WTC11 (cell line): Measurements from ENCODE around the gene EEF1AKMT3. TPM values are rescaled to one million over a fixed set of nuclear protein-coding genes. Genes with fewer than 3 reads are reported as not detected.

ENCODE experiments used
- ATAC-seq: fragments of 200-7000 bp; cut with Tn5 transposase; 2 replicates; pipeline ENCODE4 v1.10.0; 2021; ENCODE audit warnings: mild to moderate bottlenecking, moderate library complexity
- CTCF ChIA-PET: fragments of 300-600 bp; sonication (Branson Sonifier 250); formaldehyde crosslinking; loops from one replicate; lab custom pipeline; 2021; ENCODE audit warnings: antibody characterized with exemption; lab: Charles Lee
- POLR2A ChIA-PET: fragments of 350-600 bp; sonication (Branson Sonifier 250); formaldehyde crosslinking; loops from one replicate; lab custom pipeline; 2021; ENCODE audit warnings: antibody characterized with exemption; lab: Charles Lee
- DNase-seq: peaks from one replicate; pipeline ENCODE4 v3.0.0; 2021; ENCODE audit warnings: low spot score
- H3K27ac Mint-ChIP-seq: 2 replicates; pipeline ENCODE4 v1.8.0; 2021; ENCODE audit warnings: mixed read lengths
- H3K27me3 Mint-ChIP-seq: 2 replicates; pipeline ENCODE4 v1.8.0; 2021; ENCODE audit warnings: low read depth, mild to moderate bottlenecking, moderate library complexity, mixed read lengths
- H3K36me3 Mint-ChIP-seq: 2 replicates; pipeline ENCODE4 v1.8.0; 2021; ENCODE audit warnings: mixed read lengths
- H3K4me1 Mint-ChIP-seq: 2 replicates; pipeline ENCODE4 v1.8.0; 2022; ENCODE audit warnings: mixed read lengths
- H3K4me3 Mint-ChIP-seq: 2 replicates; pipeline ENCODE4 v1.8.0; 2021; ENCODE audit warnings: mild to moderate bottlenecking, moderate library complexity, mixed read lengths
- H3K9me3 Mint-ChIP-seq: 2 replicates; pipeline ENCODE4 v1.8.0; 2021; ENCODE audit warnings: mixed read lengths
- FOXP1 ChIP-seq: sonication (generic); formaldehyde crosslinking; IDR thresholded peaks from 2 replicates; pipeline ENCODE4 v1.8.0; 2022; ENCODE audit warnings: missing genetic modification reagents, mild to moderate bottlenecking, moderate library complexity, borderline replicate concordance
- HMGA2 ChIP-seq: fragments of 250-450 bp; sonication (Bioruptor Pico); IDR thresholded peaks from 2 replicates; pipeline ENCODE4 v1.4.0; 2021; ENCODE audit warnings: mild to moderate bottlenecking, moderate library complexity
- IRF2 ChIP-seq: sonication (generic); formaldehyde crosslinking; IDR thresholded peaks from 2 replicates; pipeline ENCODE4 v1.8.0; 2022; ENCODE audit warnings: low read depth, missing genetic modification reagents, borderline replicate concordance
- MXD4 ChIP-seq: fragments of 250-450 bp; sonication (Bioruptor Pico); IDR thresholded peaks from 2 replicates; pipeline ENCODE4 v1.8.0; 2021; ENCODE audit warnings: mild to moderate bottlenecking, moderate library complexity, borderline replicate concordance
- MYBL2 ChIP-seq: sonication (generic); formaldehyde crosslinking; IDR thresholded peaks from 2 replicates; pipeline ENCODE4 v1.8.1; 2023; ENCODE audit warnings: mild to moderate bottlenecking, moderate library complexity, missing genetic modification reagents
- NFATC4 ChIP-seq: fragments of 250-450 bp; sonication (Bioruptor Pico); IDR thresholded peaks from 2 replicates; pipeline ENCODE4 v1.9.0; 2021; ENCODE audit warnings: mild to moderate bottlenecking
- NFE2L1 ChIP-seq: sonication (generic); formaldehyde crosslinking; IDR thresholded peaks from 2 replicates; pipeline ENCODE4 v1.8.1; 2023; ENCODE audit warnings: missing genetic modification reagents
- NFYB ChIP-seq: sonication (generic); formaldehyde crosslinking; conservative IDR thresholded peaks from 2 replicates; pipeline ENCODE4 v1.8.0; 2022; ENCODE audit warnings: low read depth, missing genetic modification reagents
- PRRX2 ChIP-seq: fragments of 250-450 bp; sonication (Bioruptor Pico); IDR thresholded peaks from 2 replicates; pipeline ENCODE4 v1.8.0; 2021; ENCODE audit warnings: mild to moderate bottlenecking
- SMAD4 ChIP-seq: sonication (generic); formaldehyde crosslinking; IDR thresholded peaks from 2 replicates; pipeline ENCODE4 v1.8.0; 2022; ENCODE audit warnings: mild to moderate bottlenecking, missing genetic modification reagents
- TP53 ChIP-seq: sonication (generic); formaldehyde crosslinking; IDR thresholded peaks from 2 replicates; pipeline ENCODE4 v1.8.1; 2023; ENCODE audit warnings: mild to moderate bottlenecking, missing genetic modification reagents
- ZBTB21 ChIP-seq: sonication (generic); formaldehyde crosslinking; IDR thresholded peaks from 2 replicates; pipeline ENCODE4 v1.8.1; 2023; ENCODE audit warnings: mild to moderate bottlenecking, missing genetic modification reagents, borderline replicate concordance
- ZNF121 ChIP-seq: sonication (generic); formaldehyde crosslinking; IDR thresholded peaks from 2 replicates; pipeline ENCODE4 v1.8.0; 2023; ENCODE audit warnings: missing genetic modification reagents
- ZNF232 ChIP-seq: sonication (generic); formaldehyde crosslinking; IDR thresholded peaks from 2 replicates; pipeline ENCODE4 v1.8.0; 2022; ENCODE audit warnings: mild to moderate bottlenecking, missing genetic modification reagents
- ZNF317 ChIP-seq: sonication (generic); formaldehyde crosslinking; IDR thresholded peaks from 2 replicates; pipeline ENCODE4 v1.8.1; 2023; ENCODE audit warnings: low read depth, mild to moderate bottlenecking, moderate library complexity, missing genetic modification reagents, borderline replicate concordance
- total RNA-seq: library from RNA; stranded (reverse); gene quantifications from 3 replicates; pipeline ENCODE4 v1.2.3, GENCODE V29; 2021
- TF ChIP-seq, protein P1 (sequence below): fragments of 250-450 bp; sonication (Bioruptor Pico); IDR thresholded peaks from 2 replicates; pipeline ENCODE4 v1.9.0; 2021; ENCODE audit warnings: moderate library complexity, mild to moderate bottlenecking, inconsistent platforms, borderline replicate concordance
- TF ChIP-seq, protein P2 (sequence below): sonication (generic); formaldehyde crosslinking; IDR thresholded peaks from 2 replicates; pipeline ENCODE4 v1.8.1; 2022; ENCODE audit warnings: mild to moderate bottlenecking, moderate library complexity, missing genetic modification reagents
- TF ChIP-seq, protein P3 (sequence below): sonication (generic); formaldehyde crosslinking; IDR thresholded peaks from 2 replicates; pipeline ENCODE4 v1.8.1; 2022; ENCODE audit warnings: low read depth, missing genetic modification reagents, borderline replicate concordance
- TF ChIP-seq, protein P4 (sequence below): fragments of 250-450 bp; sonication (Bioruptor Pico); IDR thresholded peaks from 2 replicates; pipeline ENCODE4 v1.9.0; 2021; ENCODE audit warnings: mild to moderate bottlenecking
- TF ChIP-seq, protein P5 (sequence below): sonication (generic); formaldehyde crosslinking; IDR thresholded peaks from 2 replicates; pipeline ENCODE4 v1.8.1; 2023; ENCODE audit warnings: mild to moderate bottlenecking, missing genetic modification reagents, borderline replicate concordance
- TF ChIP-seq, protein P6 (sequence below): sonication (generic); formaldehyde crosslinking; IDR thresholded peaks from 2 replicates; pipeline ENCODE4 v1.8.1; 2023; ENCODE audit warnings: mild to moderate bottlenecking, missing genetic modification reagents
- TF ChIP-seq, protein P7 (sequence below): sonication (generic); formaldehyde crosslinking; IDR thresholded peaks from 2 replicates; pipeline ENCODE4 v1.8.0; 2022; ENCODE audit warnings: missing genetic modification reagents
- TF ChIP-seq, protein P8 (sequence below): sonication (generic); formaldehyde crosslinking; IDR thresholded peaks from 2 replicates; pipeline ENCODE4 v1.8.1; 2022; ENCODE audit warnings: low read depth, mild to moderate bottlenecking, moderate library complexity, missing genetic modification reagents, borderline replicate concordance

The EEF1AKMT3 gene
- total RNA-seq, 1 experiment from 2014 or later, result 3.2 TPM

DNA sequence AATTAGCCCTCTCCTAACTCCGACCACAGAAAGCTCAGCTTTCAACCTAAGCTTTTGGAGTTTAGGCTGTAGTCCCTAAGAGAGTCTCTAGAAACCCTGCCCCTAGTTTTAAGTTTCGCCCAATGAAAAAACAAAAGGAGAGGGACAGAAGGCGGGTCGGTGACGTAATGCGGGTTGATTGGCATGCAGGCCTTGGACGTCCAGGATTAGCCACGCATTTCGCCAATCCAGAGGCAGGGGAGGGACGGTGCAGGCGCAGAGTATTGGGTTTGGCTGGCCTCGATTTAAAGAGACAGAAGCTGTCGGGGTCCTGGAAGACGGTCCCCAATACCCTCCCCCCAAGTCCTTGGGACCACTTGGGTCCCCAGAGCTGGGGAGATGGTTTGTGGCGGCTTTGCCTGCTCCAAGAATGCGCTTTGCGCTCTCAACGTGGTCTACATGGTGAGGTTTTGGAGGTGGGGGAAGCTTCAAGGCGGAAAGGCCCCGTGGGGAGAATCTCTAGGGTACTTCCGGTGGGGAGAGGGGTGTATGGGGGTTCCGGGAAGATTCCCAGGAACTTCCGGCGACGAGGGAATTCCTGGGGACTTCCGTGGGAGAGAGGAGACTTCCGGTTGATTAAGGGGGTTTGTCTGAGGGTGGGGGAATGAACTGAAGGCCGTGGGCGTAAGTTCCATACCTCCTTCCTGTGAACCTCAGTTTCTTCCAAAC lies 27.5 kb upstream of the EEF1AKMT3 start, which contains the start of gene TSPAN31:
TSS of gene TSPAN31 (plus strand) at position 263 of the 708 bp plus-strand sequence. CDS start at position 379, 116 bp downstream.
- ATAC-seq (peak; percentile 86), DNase-seq (peak; percentile 93)
- POLR2A ChIA-PET, result interaction anchor here (0.6 to 1.8 kb wide), 8 partner anchors 9 to 292 kb away, joined by 3 to 12 read pairs (median 4); partner anchors contain the start of genes ATP23 and EEF1AKMT3
- Mint-ChIP-seq H3K27me3 (peaks cover 46% of the 10 kb centered on the region), H3K4me3 (peak within 1 kb of the TSS; percentile 93), H3K9me3 (no peaks in the 10 kb centered on the region; the same call in 1 of the 2 replicates), H3K27ac (peak within 1 kb of the TSS; percentile 98), H3K36me3 (peaks cover 36% of the 10 kb centered on the region), H3K4me1 (peaks cover 14% of the 10 kb centered on the region)
- CTCF ChIA-PET, result interaction anchor here (0.7 to 4.7 kb wide), 11 partner anchors 8 to 520 kb away, joined by 3 to 34 read pairs (median 4); partner anchors contain the start of genes B4GALNT1 and GLI1
- no peak for TF ChIP-seq ZNF232 (CRISPR knock-in tag)
- TF ChIP-seq TP53 (CRISPR knock-in tag), result no peak
- no peak for TF ChIP-seq SMAD4
- TF ChIP-seq, protein P1, sequence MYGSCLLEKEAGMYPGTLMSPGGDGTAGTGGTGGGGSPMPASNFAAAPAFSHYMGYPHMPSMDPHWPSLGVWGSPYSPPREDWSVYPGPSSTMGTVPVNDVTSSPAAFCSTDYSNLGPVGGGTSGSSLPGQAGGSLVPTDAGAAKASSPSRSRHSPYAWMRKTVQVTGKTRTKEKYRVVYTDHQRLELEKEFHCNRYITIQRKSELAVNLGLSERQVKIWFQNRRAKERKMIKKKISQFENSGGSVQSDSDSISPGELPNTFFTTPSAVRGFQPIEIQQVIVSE (CRISPR knock-in tag), result no peak
- TF ChIP-seq, protein P2, sequence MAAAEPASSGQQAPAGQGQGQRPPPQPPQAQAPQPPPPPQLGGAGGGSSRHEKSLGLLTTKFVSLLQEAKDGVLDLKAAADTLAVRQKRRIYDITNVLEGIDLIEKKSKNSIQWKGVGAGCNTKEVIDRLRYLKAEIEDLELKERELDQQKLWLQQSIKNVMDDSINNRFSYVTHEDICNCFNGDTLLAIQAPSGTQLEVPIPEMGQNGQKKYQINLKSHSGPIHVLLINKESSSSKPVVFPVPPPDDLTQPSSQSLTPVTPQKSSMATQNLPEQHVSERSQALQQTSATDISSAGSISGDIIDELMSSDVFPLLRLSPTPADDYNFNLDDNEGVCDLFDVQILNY (CRISPR knock-in tag), result no peak
- TF ChIP-seq, protein P3, sequence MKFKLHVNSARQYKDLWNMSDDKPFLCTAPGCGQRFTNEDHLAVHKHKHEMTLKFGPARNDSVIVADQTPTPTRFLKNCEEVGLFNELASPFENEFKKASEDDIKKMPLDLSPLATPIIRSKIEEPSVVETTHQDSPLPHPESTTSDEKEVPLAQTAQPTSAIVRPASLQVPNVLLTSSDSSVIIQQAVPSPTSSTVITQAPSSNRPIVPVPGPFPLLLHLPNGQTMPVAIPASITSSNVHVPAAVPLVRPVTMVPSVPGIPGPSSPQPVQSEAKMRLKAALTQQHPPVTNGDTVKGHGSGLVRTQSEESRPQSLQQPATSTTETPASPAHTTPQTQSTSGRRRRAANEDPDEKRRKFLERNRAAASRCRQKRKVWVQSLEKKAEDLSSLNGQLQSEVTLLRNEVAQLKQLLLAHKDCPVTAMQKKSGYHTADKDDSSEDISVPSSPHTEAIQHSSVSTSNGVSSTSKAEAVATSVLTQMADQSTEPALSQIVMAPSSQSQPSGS (CRISPR knock-in tag), result no peak
- TF ChIP-seq, protein P4, sequence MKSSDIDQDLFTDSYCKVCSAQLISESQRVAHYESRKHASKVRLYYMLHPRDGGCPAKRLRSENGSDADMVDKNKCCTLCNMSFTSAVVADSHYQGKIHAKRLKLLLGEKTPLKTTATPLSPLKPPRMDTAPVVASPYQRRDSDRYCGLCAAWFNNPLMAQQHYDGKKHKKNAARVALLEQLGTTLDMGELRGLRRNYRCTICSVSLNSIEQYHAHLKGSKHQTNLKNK (CRISPR knock-in tag), result no peak
- no peak for TF ChIP-seq MYBL2 (CRISPR knock-in tag)
- TF ChIP-seq, protein P5, sequence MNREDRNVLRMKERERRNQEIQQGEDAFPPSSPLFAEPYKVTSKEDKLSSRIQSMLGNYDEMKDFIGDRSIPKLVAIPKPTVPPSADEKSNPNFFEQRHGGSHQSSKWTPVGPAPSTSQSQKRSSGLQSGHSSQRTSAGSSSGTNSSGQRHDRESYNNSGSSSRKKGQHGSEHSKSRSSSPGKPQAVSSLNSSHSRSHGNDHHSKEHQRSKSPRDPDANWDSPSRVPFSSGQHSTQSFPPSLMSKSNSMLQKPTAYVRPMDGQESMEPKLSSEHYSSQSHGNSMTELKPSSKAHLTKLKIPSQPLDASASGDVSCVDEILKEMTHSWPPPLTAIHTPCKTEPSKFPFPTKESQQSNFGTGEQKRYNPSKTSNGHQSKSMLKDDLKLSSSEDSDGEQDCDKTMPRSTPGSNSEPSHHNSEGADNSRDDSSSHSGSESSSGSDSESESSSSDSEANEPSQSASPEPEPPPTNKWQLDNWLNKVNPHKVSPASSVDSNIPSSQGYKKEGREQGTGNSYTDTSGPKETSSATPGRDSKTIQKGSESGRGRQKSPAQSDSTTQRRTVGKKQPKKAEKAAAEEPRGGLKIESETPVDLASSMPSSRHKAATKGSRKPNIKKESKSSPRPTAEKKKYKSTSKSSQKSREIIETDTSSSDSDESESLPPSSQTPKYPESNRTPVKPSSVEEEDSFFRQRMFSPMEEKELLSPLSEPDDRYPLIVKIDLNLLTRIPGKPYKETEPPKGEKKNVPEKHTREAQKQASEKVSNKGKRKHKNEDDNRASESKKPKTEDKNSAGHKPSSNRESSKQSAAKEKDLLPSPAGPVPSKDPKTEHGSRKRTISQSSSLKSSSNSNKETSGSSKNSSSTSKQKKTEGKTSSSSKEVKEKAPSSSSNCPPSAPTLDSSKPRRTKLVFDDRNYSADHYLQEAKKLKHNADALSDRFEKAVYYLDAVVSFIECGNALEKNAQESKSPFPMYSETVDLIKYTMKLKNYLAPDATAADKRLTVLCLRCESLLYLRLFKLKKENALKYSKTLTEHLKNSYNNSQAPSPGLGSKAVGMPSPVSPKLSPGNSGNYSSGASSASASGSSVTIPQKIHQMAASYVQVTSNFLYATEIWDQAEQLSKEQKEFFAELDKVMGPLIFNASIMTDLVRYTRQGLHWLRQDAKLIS (CRISPR knock-in tag), result no peak
- TF ChIP-seq ZNF121 (CRISPR knock-in tag), result no peak
- no peak for TF ChIP-seq FOXP1 (CRISPR knock-in tag)
- TF ChIP-seq, protein P6, sequence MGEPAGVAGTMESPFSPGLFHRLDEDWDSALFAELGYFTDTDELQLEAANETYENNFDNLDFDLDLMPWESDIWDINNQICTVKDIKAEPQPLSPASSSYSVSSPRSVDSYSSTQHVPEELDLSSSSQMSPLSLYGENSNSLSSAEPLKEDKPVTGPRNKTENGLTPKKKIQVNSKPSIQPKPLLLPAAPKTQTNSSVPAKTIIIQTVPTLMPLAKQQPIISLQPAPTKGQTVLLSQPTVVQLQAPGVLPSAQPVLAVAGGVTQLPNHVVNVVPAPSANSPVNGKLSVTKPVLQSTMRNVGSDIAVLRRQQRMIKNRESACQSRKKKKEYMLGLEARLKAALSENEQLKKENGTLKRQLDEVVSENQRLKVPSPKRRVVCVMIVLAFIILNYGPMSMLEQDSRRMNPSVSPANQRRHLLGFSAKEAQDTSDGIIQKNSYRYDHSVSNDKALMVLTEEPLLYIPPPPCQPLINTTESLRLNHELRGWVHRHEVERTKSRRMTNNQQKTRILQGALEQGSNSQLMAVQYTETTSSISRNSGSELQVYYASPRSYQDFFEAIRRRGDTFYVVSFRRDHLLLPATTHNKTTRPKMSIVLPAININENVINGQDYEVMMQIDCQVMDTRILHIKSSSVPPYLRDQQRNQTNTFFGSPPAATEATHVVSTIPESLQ (CRISPR knock-in tag), result no peak
- TF ChIP-seq NFATC4 (CRISPR knock-in tag), result no peak
- no peak for TF ChIP-seq IRF2 (CRISPR knock-in tag)
- no peak for TF ChIP-seq ZBTB21 (CRISPR knock-in tag)
- TF ChIP-seq, protein P7, sequence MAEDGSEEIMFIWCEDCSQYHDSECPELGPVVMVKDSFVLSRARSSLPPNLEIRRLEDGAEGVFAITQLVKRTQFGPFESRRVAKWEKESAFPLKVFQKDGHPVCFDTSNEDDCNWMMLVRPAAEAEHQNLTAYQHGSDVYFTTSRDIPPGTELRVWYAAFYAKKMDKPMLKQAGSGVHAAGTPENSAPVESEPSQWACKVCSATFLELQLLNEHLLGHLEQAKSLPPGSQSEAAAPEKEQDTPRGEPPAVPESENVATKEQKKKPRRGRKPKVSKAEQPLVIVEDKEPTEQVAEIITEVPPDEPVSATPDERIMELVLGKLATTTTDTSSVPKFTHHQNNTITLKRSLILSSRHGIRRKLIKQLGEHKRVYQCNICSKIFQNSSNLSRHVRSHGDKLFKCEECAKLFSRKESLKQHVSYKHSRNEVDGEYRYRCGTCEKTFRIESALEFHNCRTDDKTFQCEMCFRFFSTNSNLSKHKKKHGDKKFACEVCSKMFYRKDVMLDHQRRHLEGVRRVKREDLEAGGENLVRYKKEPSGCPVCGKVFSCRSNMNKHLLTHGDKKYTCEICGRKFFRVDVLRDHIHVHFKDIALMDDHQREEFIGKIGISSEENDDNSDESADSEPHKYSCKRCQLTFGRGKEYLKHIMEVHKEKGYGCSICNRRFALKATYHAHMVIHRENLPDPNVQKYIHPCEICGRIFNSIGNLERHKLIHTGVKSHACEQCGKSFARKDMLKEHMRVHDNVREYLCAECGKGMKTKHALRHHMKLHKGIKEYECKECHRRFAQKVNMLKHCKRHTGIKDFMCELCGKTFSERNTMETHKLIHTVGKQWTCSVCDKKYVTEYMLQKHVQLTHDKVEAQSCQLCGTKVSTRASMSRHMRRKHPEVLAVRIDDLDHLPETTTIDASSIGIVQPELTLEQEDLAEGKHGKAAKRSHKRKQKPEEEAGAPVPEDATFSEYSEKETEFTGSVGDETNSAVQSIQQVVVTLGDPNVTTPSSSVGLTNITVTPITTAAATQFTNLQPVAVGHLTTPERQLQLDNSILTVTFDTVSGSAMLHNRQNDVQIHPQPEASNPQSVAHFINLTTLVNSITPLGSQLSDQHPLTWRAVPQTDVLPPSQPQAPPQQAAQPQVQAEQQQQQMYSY (CRISPR knock-in tag), result no peak
- peak; percentile 86 for TF ChIP-seq NFYB
- TF ChIP-seq ZNF317, result no peak
- TF ChIP-seq PRRX2, result peak; percentile 87
- no peak for TF ChIP-seq MXD4
- TF ChIP-seq HMGA2 (CRISPR knock-in tag), result no peak
- TF ChIP-seq NFE2L1, result no peak
- TF ChIP-seq, protein P8, sequence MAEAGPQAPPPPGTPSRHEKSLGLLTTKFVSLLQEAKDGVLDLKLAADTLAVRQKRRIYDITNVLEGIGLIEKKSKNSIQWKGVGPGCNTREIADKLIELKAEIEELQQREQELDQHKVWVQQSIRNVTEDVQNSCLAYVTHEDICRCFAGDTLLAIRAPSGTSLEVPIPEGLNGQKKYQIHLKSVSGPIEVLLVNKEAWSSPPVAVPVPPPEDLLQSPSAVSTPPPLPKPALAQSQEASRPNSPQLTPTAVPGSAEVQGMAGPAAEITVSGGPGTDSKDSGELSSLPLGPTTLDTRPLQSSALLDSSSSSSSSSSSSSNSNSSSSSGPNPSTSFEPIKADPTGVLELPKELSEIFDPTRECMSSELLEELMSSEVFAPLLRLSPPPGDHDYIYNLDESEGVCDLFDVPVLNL, result no peak
